GM21619 (cell line): Measurements from ENCODE around the gene ZNF346.
A peak's percentile ranks its signal among the peaks of the same experiment; 100 is the strongest.
"Not testable (repeated sequence)": the region's sequence is repeated elsewhere in the genome, so short reads cannot be mapped to it uniquely, and the experiment has no call there.

Experiments
- ATAC-seq: cut with Tn5 transposase; IDR thresholded peaks from one replicate; pipeline ENCODE4 v1.9.1; 2021; ENCODE audit not compliant: unreplicated experiment

The ZNF346 gene

GRCh38 chr5:177022386-177023302 lies at the start of gene ZNF346:
Gene ZNF346 (plus strand): TSS chr5:177022696. CDS start chr5:177022739, 43 bp downstream.
- peak; percentile 81 for ATAC-seq

GRCh38 chr5:176979669-176980068 lies 42.8 kb upstream of the ZNF346 start:
- no peak for ATAC-seq

- ATAC-seq, result no peak
Observed at GRCh38 chr5:176980818-176981217, 41.7 kb upstream of the ZNF346 start.

- not testable (repeated sequence) for ATAC-seq
Observed at GRCh38 chr5:176983112-176983511, 39.4 kb upstream of the ZNF346 start.

- ATAC-seq, result not testable (repeated sequence)
Observed at GRCh38 chr5:176983593-176983992, 38.9 kb upstream of the ZNF346 start.

GRCh38 chr5:176984176-176984575 lies 38.3 kb upstream of the ZNF346 start:
- not testable (repeated sequence) for ATAC-seq

GRCh38 chr5:176985516-176985915 lies 37.0 kb upstream of the ZNF346 start:
- peak; percentile 71 for ATAC-seq

GRCh38 chr5:176986280-176986679 lies 36.2 kb upstream of the ZNF346 start:
- no peak for ATAC-seq

- ATAC-seq, result no peak
Observed at GRCh38 chr5:176987583-176987982, 34.9 kb upstream of the ZNF346 start.

- not testable (repeated sequence) for ATAC-seq
Observed at GRCh38 chr5:176993081-176993480, 29.4 kb upstream of the ZNF346 start.

GRCh38 chr5:176994460-176995121 lies 27.9 kb upstream of the ZNF346 start:
- no peak for ATAC-seq

GRCh38 chr5:176995122-176995490 lies 27.4 kb upstream of the ZNF346 start:
- no peak for ATAC-seq

- no peak for ATAC-seq
Observed at GRCh38 chr5:176995896-176996767, 26.4 kb upstream of the ZNF346 start.

GRCh38 chr5:176996780-176997179 lies 25.7 kb upstream of the ZNF346 start:
- ATAC-seq, result no peak

GRCh38 chr5:176998828-176999227 lies 23.7 kb upstream of the ZNF346 start:
- no peak for ATAC-seq

- not testable (repeated sequence) for ATAC-seq
Observed at GRCh38 chr5:176999526-176999925, 23.0 kb upstream of the ZNF346 start.

GRCh38 chr5:177003649-177004048 lies 18.8 kb upstream of the ZNF346 start:
- no peak for ATAC-seq

GRCh38 chr5:177004961-177005360 lies 17.5 kb upstream of the ZNF346 start:
- ATAC-seq, result no peak

- ATAC-seq, result peak; percentile 29
Observed at GRCh38 chr5:177005619-177006264, 16.8 kb upstream of the ZNF346 start.

- peak; percentile 82 for ATAC-seq
Observed at GRCh38 chr5:177006265-177006972, 16.1 kb upstream of the ZNF346 start, which contains the start of gene UIMC1. Gene UIMC1 (minus strand): TSS chr5:177006779. CDS start chr5:176982615, 24,164 bp downstream.
